AG04450 (cell line): ENCODE data around the gene ADGRG7. TPM values are rescaled to one million over a fixed set of nuclear protein-coding genes. Genes with fewer than 3 reads are reported as not detected.

Experiments
- CTCF ChIA-PET: fragments of 300-600, 350-600 bp; formaldehyde crosslinking; extraction: SDS; loops from one replicate; lab custom pipeline; 2022; ENCODE audit warnings: antibody characterized with exemption, inconsistent platforms; lab: Charles Lee
- POLR2A ChIA-PET: fragments of 350-600 bp; formaldehyde crosslinking; extraction: SDS; loops from one replicate; lab custom pipeline; 2021; ENCODE audit warnings: antibody characterized with exemption, inconsistent platforms; lab: Yijun Ruan, JAX
- DNase-seq: peaks from one replicate; pipeline ENCODE4 v3.0.0-alpha.2; 2011; ENCODE audit warnings: low read depth, low spot score
- H3K27ac ChIP-seq: one replicate; pipeline ENCODE4 v1.5.1; 2012; ENCODE audit warnings: low read depth, low read length, control low read depth
- H3K27me3 ChIP-seq: one replicate; pipeline ENCODE4 v1.6.0; 2012; ENCODE audit warnings: low read length; ENCODE audit not compliant: control insufficient read depth, insufficient read depth
- H3K4me3 ChIP-seq: 2 replicates; pipeline ENCODE4 v1.5.1; 2011; ENCODE audit warnings: mild to moderate bottlenecking, low read depth, low read length, control low read depth
- H3K9me3 ChIP-seq: 2 replicates; pipeline ENCODE4 v1.5.1; 2012; ENCODE audit warnings: low read length; ENCODE audit not compliant: control insufficient read depth, insufficient read depth
- CTCF ChIP-seq: IDR thresholded peaks from 2 replicates; pipeline ENCODE4 v1.5.1; 2011; ENCODE audit warnings: low read depth, low read length, control low read depth, inconsistent platforms
- polyA plus RNA-seq: library from polyadenylated mRNA; depleted of rRNA; stranded (reverse); fragments of >200 nt; gene quantifications from 2 replicates; pipeline ENCODE4 v1.2.3, GENCODE V29; 2011

ADGRG7 gene
- polyA plus RNA-seq, 1 experiment, result not detected

GRCh38 chr3:100647171-100647570 lies 37.8 kb downstream of the ADGRG7 start:
- Histone ChIP-seq H3K9me3 (no peaks in the 10 kb centered on the region), H3K27me3 (peaks cover 5% of the 10 kb centered on the region), H3K27ac (no peak overlapping the region), H3K4me3 (no peak overlapping the region)
- DNase-seq, result no peak
- ChIA-PET CTCF (interaction anchor here (1.2 kb wide), 2 partner anchors 44 to 57 kb away, joined by 5 read pairs; no protein-coding TSS in a partner anchor), POLR2A (no interaction called here)
- TF ChIP-seq CTCF, result no peak

- DNase-seq, result no peak
- peaks cover 2% of the 10 kb centered on the region for H3K27me3 ChIP-seq
- POLR2A ChIA-PET, result no interaction called here
- no peak for TF ChIP-seq CTCF
- H3K9me3 ChIP-seq, result no peaks in the 10 kb centered on the region
- no peak overlapping the region for H3K27ac ChIP-seq
- CTCF ChIA-PET, result interaction anchor here (1.2 kb wide), 2 partner anchors 44 to 58 kb away, joined by 5 read pairs; no protein-coding TSS in a partner anchor
- no peak overlapping the region for H3K4me3 ChIP-seq
Observed at GRCh38 chr3:100647657-100648056, 38.3 kb downstream of the ADGRG7 start.

GRCh38 chr3:100650651-100651619 lies 41.5 kb downstream of the ADGRG7 start:
- ChIA-PET POLR2A (no interaction called here), CTCF (no interaction called here)
- no peak overlapping the region for H3K27ac ChIP-seq
- no peaks in the 10 kb centered on the region for H3K27me3 ChIP-seq
- H3K9me3 ChIP-seq, result no peaks in the 10 kb centered on the region
- no peak overlapping the region for H3K4me3 ChIP-seq
- no peak for DNase-seq
- no peak for TF ChIP-seq CTCF

GRCh38 chr3:100653604-100654294 lies 44.3 kb downstream of the ADGRG7 start:
- CTCF ChIA-PET, result interaction anchor here (1.0 to 1.2 kb wide), 3 partner anchors 14 to 191 kb away, joined by 3 to 5 read pairs (median 3); no protein-coding TSS in a partner anchor
- no peak overlapping the region for H3K4me3 ChIP-seq
- H3K27ac ChIP-seq, result no peak overlapping the region
- TF ChIP-seq CTCF, result no peak
- H3K9me3 ChIP-seq, result no peaks in the 10 kb centered on the region
- POLR2A ChIA-PET, result no interaction called here
- no peak for DNase-seq
- peaks cover 4% of the 10 kb centered on the region for H3K27me3 ChIP-seq
